GM12878 (cell line): ENCODE measurements around the gene TMEM198.

Source experiments
- EP300 ChIP-seq, 2 experiments: fragments of 150-350 bp in 1 of 2; IDR thresholded peaks; 2 replicates each; pipeline ENCODE4 v1.6.1; 2011 to 2012; ENCODE audit warnings: low read depth in 2 of 2, low read length in 2 of 2, borderline replicate concordance in 1 of 2, improper control_type of control experiment in 1 of 2, inconsistent platforms in 1 of 2; ENCODE audit not compliant: control insufficient read depth in 1 of 2
- JUNB ChIP-seq: IDR thresholded peaks from 2 replicates; pipeline ENCODE4 v1.6.1; 2016; ENCODE audit warnings: antibody characterized with exemption, mild to moderate bottlenecking
- NFYB ChIP-seq: IDR thresholded peaks from 2 replicates; pipeline ENCODE4 v1.6.1; 2011; ENCODE audit warnings: low read depth, mild to moderate bottlenecking, low read length, improper control_type of control experiment, moderate library complexity; ENCODE audit not compliant: insufficient read depth
- POLR2A ChIP-seq: IDR thresholded peaks from 2 replicates; pipeline ENCODE4 v1.6.1; 2011; ENCODE audit warnings: low read depth, mild to moderate bottlenecking, low read length
- POLR2AphosphoS5 ChIP-seq: IDR thresholded peaks from 2 replicates; pipeline ENCODE4 v1.6.1; 2011; ENCODE audit warnings: mild to moderate bottlenecking, low read length, inconsistent platforms
- TF ChIP-seq, protein P1 (sequence below), 3 experiments: IDR thresholded peaks in 2 of 3; conservative IDR thresholded peaks in 1 of 3; 2 replicates each; pipeline ENCODE4 v1.5.1; 2011; ENCODE audit warnings: low read depth in 3 of 3, low read length in 3 of 3, mild to moderate bottlenecking in 3 of 3, control low read depth in 2 of 3, moderate library complexity in 2 of 3, inconsistent platforms in 1 of 3, mixed read lengths in 1 of 3; ENCODE audit not compliant: control insufficient read depth in 2 of 3, insufficient read depth in 1 of 3; ENCODE audit errors: extremely low read depth in 1 of 3

- TF ChIP-seq POLR2AphosphoS5, result no peak
- TF ChIP-seq, protein P1, sequence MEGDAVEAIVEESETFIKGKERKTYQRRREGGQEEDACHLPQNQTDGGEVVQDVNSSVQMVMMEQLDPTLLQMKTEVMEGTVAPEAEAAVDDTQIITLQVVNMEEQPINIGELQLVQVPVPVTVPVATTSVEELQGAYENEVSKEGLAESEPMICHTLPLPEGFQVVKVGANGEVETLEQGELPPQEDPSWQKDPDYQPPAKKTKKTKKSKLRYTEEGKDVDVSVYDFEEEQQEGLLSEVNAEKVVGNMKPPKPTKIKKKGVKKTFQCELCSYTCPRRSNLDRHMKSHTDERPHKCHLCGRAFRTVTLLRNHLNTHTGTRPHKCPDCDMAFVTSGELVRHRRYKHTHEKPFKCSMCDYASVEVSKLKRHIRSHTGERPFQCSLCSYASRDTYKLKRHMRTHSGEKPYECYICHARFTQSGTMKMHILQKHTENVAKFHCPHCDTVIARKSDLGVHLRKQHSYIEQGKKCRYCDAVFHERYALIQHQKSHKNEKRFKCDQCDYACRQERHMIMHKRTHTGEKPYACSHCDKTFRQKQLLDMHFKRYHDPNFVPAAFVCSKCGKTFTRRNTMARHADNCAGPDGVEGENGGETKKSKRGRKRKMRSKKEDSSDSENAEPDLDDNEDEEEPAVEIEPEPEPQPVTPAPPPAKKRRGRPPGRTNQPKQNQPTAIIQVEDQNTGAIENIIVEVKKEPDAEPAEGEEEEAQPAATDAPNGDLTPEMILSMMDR (IDR thresholded peaks at IDR 0.05 in 2 of 3, conservative IDR thresholded peaks at IDR 0.05 in 1 of 3; ENCODE audit: control insufficient read depth in 2 of 3, extremely low read depth in 1 of 3, insufficient read depth in 1 of 3, low read depth in 3 of 3, low read length in 3 of 3), result peak; percentile 93 to 99 (median 94); a peak in 5 of 6 replicates
- TF ChIP-seq NFYB, result no peak
- TF ChIP-seq POLR2A, result no peak
- TF ChIP-seq EP300 (IDR thresholded peaks at IDR 0.05; ENCODE audit: borderline replicate concordance in 1 of 2, control insufficient read depth in 1 of 2, low read depth in 2 of 2, low read length in 2 of 2), result no peak
- TF ChIP-seq JUNB, result no peak
Measured at GRCh38 chr2:219530048-219530963, 13.5 kb upstream of the TMEM198 start.
